GM12891 (cell line): ENCODE data around the gene FOXN4.

Experiments
- DNase-seq: peaks from one replicate; pipeline ENCODE4 v3.0.0; 2011; ENCODE audit warnings: low spot score; ENCODE audit not compliant: insufficient read length
- FAIRE-seq: peaks from 2 replicates; lab custom pipeline; 2011; peaks lifted over from hg19 to GRCh38; lab: Jason Lieb, UNC
- PAX5 ChIP-seq: IDR thresholded peaks from 2 replicates; pipeline ENCODE4 v1.6.1; 2011; ENCODE audit warnings: low read length, moderate library complexity, mild to moderate bottlenecking; ENCODE audit not compliant: insufficient read depth, severe bottlenecking
- POLR2A ChIP-seq: IDR thresholded peaks from 2 replicates; pipeline ENCODE4 v1.6.1; 2011; ENCODE audit warnings: low read depth, low read length, control low read depth
- POLR2AphosphoS5 ChIP-seq: IDR thresholded peaks from 2 replicates; pipeline ENCODE4 v1.6.1; 2011; ENCODE audit warnings: low read depth, low read length, control low read depth
- POU2F2 ChIP-seq: IDR thresholded peaks from 2 replicates; pipeline ENCODE4 v1.6.1; 2011; ENCODE audit warnings: low read depth, mild to moderate bottlenecking, control low read depth, low read length, moderate library complexity
- SPI1 ChIP-seq: IDR thresholded peaks from 2 replicates; pipeline ENCODE4 v1.6.1; 2011; ENCODE audit warnings: low read depth, low read length, control low read depth
- TAF1 ChIP-seq: IDR thresholded peaks from 2 replicates; pipeline ENCODE4 v1.6.1; 2011; ENCODE audit warnings: low read depth, low read length, control low read depth

The FOXN4 gene

DNA sequence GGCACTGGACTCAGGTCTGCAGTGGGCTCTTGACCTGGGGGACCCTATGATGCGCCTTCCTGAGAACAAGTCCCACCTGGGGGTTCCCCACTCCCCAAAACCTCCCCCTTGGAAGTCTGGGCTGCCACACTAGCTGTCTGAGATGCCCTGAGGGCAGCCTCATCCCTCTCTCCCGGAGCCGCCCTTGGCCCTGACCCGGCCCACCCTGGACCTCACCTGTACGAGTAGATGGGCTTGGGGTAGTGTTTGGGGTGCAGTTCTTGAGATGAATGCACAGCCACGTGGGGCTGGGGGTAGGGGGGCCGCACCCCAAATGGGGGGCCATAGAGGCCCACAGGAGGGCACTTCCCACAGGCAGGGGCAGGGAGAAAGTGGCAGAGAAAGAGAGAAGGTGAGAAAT, 21.9 kb downstream of the FOXN4 start:
- DNase-seq (no peak), FAIRE-seq (no peak)
- TF ChIP-seq SPI1 (no peak), TAF1 (no peak), PAX5 (no peak), POLR2A (no peak), POLR2AphosphoS5 (no peak), POU2F2 (no peak)

- FAIRE-seq (no peak), DNase-seq (no peak)
- no peak for TF ChIP-seq SPI1
- no peak for TF ChIP-seq TAF1
- TF ChIP-seq PAX5, result no peak
- TF ChIP-seq POLR2AphosphoS5, result no peak
- no peak for TF ChIP-seq POLR2A
- TF ChIP-seq POU2F2, result no peak
Measured at GRCh38 chr12:109286652-109287051, 22.4 kb downstream of the FOXN4 start.

GRCh38 chr12:109286252-109286651, 22.8 kb downstream of the FOXN4 start:
- TF ChIP-seq SPI1 (no peak), POLR2AphosphoS5 (no peak), PAX5 (no peak), POLR2A (no peak), POU2F2 (no peak)
- DNase-seq, result no peak
- FAIRE-seq, result no peak

DNA sequence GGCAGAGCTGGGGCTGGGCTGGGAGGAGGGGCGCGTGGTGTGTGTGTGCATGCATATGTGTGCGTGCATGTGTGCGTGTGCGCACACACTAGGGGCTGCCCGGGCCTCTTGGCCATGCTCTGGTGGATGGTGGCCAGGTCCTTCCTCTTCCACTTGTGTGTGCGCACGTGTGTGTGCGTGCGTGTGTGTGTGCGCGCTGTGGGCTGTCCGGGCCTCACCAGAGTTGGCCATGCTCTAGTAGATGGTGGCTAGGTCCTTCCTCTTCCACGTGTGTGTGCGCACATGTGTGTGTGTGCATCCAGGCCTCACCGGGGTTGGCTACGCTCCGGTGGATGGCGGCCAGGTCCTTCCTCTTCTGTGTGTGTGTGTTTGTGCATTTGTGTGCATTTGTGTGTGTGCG, 24.7 kb downstream of the FOXN4 start:
- TF ChIP-seq POLR2AphosphoS5, result no peak
- TF ChIP-seq POLR2A, result no peak
- no peak for TF ChIP-seq POU2F2
- no peak for TF ChIP-seq SPI1
- TF ChIP-seq TAF1, result no peak
- no peak for TF ChIP-seq PAX5
- no peak for FAIRE-seq
- DNase-seq, result no peak

- no peak for FAIRE-seq
- TF ChIP-seq POU2F2 (no peak), POLR2A (no peak), PAX5 (no peak), POLR2AphosphoS5 (no peak), TAF1 (no peak), SPI1 (no peak)
- no peak for DNase-seq
Measured at GRCh38 chr12:109281452-109281851, 27.6 kb downstream of the FOXN4 start.

DNA sequence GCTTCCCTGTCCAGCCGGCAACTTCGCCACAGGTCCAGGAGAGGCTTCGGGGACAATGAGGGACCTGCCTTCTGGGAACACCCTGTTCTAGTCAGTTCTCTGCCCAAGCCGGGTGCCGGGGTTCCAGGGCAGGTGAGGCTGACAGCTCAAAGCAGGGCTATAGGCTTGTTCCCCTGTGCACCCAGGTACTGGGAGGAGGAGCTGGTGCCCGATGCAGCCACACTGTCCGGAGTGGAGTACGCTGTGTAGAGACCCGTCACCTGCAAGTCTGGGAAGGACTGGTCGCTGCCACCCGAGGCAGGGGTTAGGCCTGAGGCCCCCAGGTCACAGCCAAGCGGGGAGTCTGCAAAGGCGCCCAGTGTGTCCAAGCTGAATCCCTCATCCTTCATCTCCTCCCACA, 29.6 kb downstream of the FOXN4 start:
- TF ChIP-seq TAF1, result no peak
- no peak for TF ChIP-seq POU2F2
- TF ChIP-seq PAX5, result no peak
- TF ChIP-seq SPI1, result no peak
- no peak for TF ChIP-seq POLR2A
- no peak for TF ChIP-seq POLR2AphosphoS5
- no peak for FAIRE-seq
- DNase-seq, result no peak

- DNase-seq, result no peak
- FAIRE-seq, result no peak
- no peak for TF ChIP-seq PAX5
- TF ChIP-seq POLR2A, result no peak
- no peak for TF ChIP-seq POLR2AphosphoS5
- TF ChIP-seq POU2F2, result no peak
- TF ChIP-seq TAF1, result no peak
- no peak for TF ChIP-seq SPI1
Measured at GRCh38 chr12:109278912-109279311, 30.2 kb downstream of the FOXN4 start.

GRCh38 chr12:109277899-109278762, 31.0 kb downstream of the FOXN4 start:
- no peak for TF ChIP-seq PAX5
- no peak for TF ChIP-seq TAF1
- TF ChIP-seq POLR2AphosphoS5, result no peak
- no peak for TF ChIP-seq POLR2A
- no peak for TF ChIP-seq POU2F2
- TF ChIP-seq SPI1, result no peak
- DNase-seq (no peak), FAIRE-seq (no peak)

GRCh38 chr12:109277255-109277898, 31.7 kb downstream of the FOXN4 start:
- no peak for TF ChIP-seq PAX5
- no peak for TF ChIP-seq POU2F2
- TF ChIP-seq TAF1, result no peak
- no peak for TF ChIP-seq POLR2AphosphoS5
- no peak for TF ChIP-seq SPI1
- TF ChIP-seq POLR2A, result no peak
- DNase-seq, result no peak

More at GRCh38 chr12:109277255-109277898, 31.7 kb downstream of the FOXN4 start:
- FAIRE-seq, result no peak
